ENCODE results near the gene TRIM72. TPM values are rescaled to one million over a fixed set of nuclear protein-coding genes. Genes with fewer than 3 reads are reported as not detected.
A peak's percentile ranks its signal among the peaks of the same experiment; 100 is the strongest.

TRIM72 gene
- total RNA-seq, 1 experiment from 2014 or later, result 0.09 TPM

- no peak for DNase-seq
- no TSS peak for BruUV-seq (replicated peaks)
- H3K4me2 ChIP-seq, result no peak overlapping the region
- CTCF ChIA-PET, result no interaction called here
- H3K9me2 ChIP-seq (ENCODE audit: insufficient read depth), result no peaks in the 10 kb centered on the region
- TF ChIP-seq EZH2 (IDR thresholded peaks at IDR 0.05; ENCODE audit: low read depth), result no peak
- TF ChIP-seq CTCF (conservative IDR thresholded peaks at IDR 0.05), result no peak
- H3K9me3 ChIP-seq (ENCODE audit: insufficient read depth, low read depth), result no peaks in the 10 kb centered on the region
- H2AFZ ChIP-seq, result no peak overlapping the region
- peaks cover 8% of the 10 kb centered on the region; the same call in 1 of the 2 replicates for H3F3A ChIP-seq (ENCODE audit: insufficient read depth, low read depth)
- no peaks in the 10 kb centered on the region for H3K27me3 ChIP-seq (ENCODE audit: insufficient read depth, low read depth)
- peaks cover 10% of the 10 kb centered on the region for H3K36me3 ChIP-seq (ENCODE audit: low read depth)
- intact Hi-C loops (cut with micrococcal nuclease; ENCODE audit: unreplicated experiment), result no loop called here
- peaks cover 18% of the 10 kb centered on the region for H4K20me1 ChIP-seq (ENCODE audit: insufficient read depth)
- no peak overlapping the region for H3K27ac ChIP-seq
- POLR2A ChIA-PET (ENCODE audit: unreplicated experiment), result interaction anchor here (0.5 to 0.6 kb wide), 2 partner anchors 264 to 527 kb away, joined by 4 to 5 read pairs; no protein-coding TSS in a partner anchor
- H3K4me3 ChIP-seq, result no peak overlapping the region
- H3K79me2 ChIP-seq (ENCODE audit: low read depth), result peaks cover 31% of the 10 kb centered on the region
- H3K4me1 ChIP-seq (replicated peaks; ENCODE audit: insufficient read depth), result peaks cover 13% of the 10 kb centered on the region
Measured at GRCh38 chr16:31177136-31177535, 36.8 kb upstream of the TRIM72 start.

GRCh38 chr16:31179219-31179746 lies 34.6 kb upstream of the TRIM72 start:
- CTCF ChIA-PET, result interaction anchor here (1.7 kb wide), 1 partner anchor 37 kb away, joined by 10 read pairs; no protein-coding TSS in a partner anchor

More at GRCh38 chr16:31179219-31179746, 34.6 kb upstream of the TRIM72 start:
- Histone ChIP-seq H3K4me1 (replicated peaks; ENCODE audit: insufficient read depth) (peaks cover 22% of the 10 kb centered on the region), H3F3A (ENCODE audit: insufficient read depth, low read depth) (peaks cover 29% of the 10 kb centered on the region; the same call in 1 of the 2 replicates), H3K9me3 (ENCODE audit: insufficient read depth, low read depth) (no peaks in the 10 kb centered on the region), H3K27me3 (ENCODE audit: insufficient read depth, low read depth) (no peaks in the 10 kb centered on the region), H3K4me3 (peak overlapping the region; percentile 83), H3K27ac (peak overlapping the region; percentile 94), H4K20me1 (ENCODE audit: insufficient read depth) (peaks cover 39% of the 10 kb centered on the region), H3K9me2 (ENCODE audit: insufficient read depth) (no peaks in the 10 kb centered on the region), H3K79me2 (ENCODE audit: low read depth) (peaks cover 53% of the 10 kb centered on the region), H2AFZ (peak overlapping the region; percentile 91), H3K36me3 (ENCODE audit: low read depth) (peaks cover 31% of the 10 kb centered on the region), H3K4me2 (peak overlapping the region; percentile 91)
- DNase-seq, result no peak
- intact Hi-C loops (cut with micrococcal nuclease; ENCODE audit: unreplicated experiment), result loop anchor here (1.0 kb wide), 1 partner anchor 29 kb away; the partner anchor contains the start of gene PRSS36
- TF ChIP-seq CTCF (conservative IDR thresholded peaks at IDR 0.05) (no peak), EZH2 (IDR thresholded peaks at IDR 0.05; ENCODE audit: low read depth) (no peak)
- TSS peak; percentile 94 for BruUV-seq (replicated peaks)
- POLR2A ChIA-PET (ENCODE audit: unreplicated experiment), result interaction anchor here (0.5 to 1.7 kb wide), 10 partner anchors 14 to 694 kb away, joined by 3 to 20 read pairs (median 6); partner anchors contain the start of genes KAT8, PYCARD and ZNF267
